ENCODE results near the gene DIPK1C.

Gene DIPK1C

GRCh38 chr18:74482697-74483096 is 25.6 kb upstream of the DIPK1C start:
- DNase-seq = no peak

DNA sequence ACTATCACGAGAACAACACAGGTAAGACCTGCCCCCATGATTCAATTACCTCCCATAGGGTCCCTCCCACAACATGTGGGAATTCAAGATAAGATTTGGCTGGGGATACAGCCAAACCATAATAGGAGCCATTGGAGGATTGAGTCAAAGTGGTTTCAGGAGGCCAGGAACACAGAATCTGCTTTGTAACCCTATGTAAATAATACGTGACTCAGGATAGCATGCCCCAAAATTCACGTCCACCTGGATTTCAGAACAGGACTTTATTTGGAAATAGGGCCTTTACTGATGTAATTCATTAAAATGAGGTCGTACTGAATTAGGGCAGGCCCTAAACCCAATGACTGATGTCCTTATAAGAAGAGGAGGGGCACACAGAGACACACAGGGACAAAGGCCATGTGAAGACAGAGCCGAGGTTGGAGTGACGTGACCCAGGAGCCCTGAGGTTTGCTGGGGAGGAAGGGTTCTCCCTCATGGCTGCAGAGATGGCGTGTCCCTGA is 23.1 kb upstream of the DIPK1C start:
- no peak for DNase-seq

GRCh38 chr18:74479486-74480148 is 22.5 kb upstream of the DIPK1C start:
- DNase-seq = no peak

DNA sequence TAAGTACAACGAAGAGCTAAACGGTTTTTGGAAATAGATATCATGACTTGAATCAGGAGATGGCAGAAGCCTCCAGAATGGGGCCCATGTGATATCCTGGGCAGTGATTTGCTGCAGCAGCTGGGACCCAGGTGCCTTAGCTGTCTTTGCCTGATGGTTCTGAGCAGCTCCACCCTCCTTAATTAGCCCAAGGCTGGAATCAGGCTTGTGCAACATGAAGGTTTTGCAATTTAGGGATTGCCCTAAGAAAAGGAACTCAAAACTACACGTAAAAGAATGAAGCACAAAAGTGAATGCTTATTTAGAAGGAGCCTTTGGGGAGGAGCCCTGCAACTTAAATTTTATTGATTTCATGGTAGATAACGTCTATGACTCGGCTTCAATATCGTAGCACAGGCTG is 21.8 kb upstream of the DIPK1C start:
- DNase-seq = no peak

- no peak for DNase-seq
Observed at GRCh38 chr18:74478316-74478715, 21.2 kb upstream of the DIPK1C start.

- no peak for DNase-seq
Observed at GRCh38 chr18:74477771-74478170, 20.7 kb upstream of the DIPK1C start.

GRCh38 chr18:74476140-74476539 is 19.0 kb upstream of the DIPK1C start:
- peak; percentile 23 for DNase-seq

GRCh38 chr18:74473976-74474640 is 17.0 kb upstream of the DIPK1C start:
- DNase-seq = no peak

DNA sequence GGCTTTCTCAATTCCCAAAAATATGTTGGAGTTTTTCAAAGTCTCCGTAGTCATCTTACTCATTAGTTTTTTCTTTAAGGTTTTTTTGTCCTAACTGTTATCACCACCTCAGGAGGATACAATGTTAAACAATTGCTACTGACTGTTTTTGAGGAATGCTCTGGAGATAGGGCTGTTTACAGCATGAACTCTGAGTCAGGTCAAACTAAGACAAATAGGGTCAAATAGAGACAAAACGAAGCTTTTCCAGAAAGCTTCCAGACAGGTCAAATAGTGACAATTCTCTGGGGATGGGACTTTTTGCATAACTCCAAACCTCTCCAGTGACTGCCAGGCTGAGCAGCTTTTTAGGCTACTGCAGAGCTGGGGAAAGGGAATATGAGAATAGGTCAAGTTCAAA is 15.2 kb upstream of the DIPK1C start:
- no peak for DNase-seq

- DNase-seq = no peak
Observed at GRCh38 chr18:74468547-74469061, 11.5 kb upstream of the DIPK1C start.

DNA sequence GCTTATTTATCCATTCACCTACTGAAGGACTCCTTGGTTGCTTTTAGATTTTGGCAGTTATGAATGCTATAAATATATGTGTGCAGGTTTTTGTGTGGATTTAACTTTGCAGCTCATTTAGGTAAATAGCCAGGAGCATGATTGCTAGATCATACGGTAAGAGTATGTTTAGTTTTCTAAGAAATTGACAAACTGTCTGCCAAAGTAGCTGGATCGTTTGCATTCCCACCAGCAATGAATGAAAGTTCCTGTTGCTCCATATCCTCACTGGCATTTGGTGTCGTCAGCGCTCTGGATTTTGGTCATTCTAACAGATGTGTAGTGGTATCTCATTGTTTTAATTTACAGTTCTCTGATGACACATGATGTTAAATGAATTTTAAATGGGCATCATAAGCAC is 8.7 kb upstream of the DIPK1C start:
- no peak for DNase-seq

DNA sequence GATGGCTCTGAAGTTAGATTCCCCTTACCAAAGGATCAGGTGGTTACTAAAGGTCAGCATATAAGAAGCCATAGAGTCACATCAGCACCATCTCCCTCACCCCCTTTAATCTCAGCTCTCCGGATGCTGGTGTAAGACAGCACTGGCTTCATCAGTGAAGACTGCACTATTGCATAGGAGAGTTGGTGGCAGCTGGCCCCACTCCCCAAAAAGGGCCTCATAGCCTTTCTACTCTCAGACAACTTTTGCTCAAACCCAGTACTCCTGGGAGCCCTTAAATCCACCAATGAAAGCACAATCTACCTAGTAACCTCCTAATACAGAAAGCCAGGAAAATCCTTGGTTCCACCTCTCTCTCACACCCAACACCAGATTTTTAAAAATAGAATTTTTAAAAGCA is 6.9 kb upstream of the DIPK1C start:
- DNase-seq = no peak

DNA sequence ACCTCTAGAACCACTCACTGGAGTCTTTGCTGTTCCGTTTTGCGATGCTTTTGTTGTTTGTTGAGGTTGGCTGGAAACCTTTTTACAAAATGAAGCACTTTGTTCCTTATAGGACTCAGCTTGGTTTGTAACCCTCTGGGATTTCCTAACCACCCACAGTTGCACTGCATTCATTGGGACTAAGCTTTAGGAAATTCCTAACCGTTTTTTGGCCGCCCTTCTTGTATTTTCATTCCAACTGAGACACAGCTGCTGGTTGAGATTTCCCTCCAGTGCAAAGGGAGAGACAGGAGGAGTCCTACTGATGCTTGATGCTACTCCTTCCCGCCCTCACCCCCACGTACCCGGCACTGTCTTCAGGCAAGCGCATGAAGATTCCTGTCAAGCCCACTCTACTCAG is 6.1 kb upstream of the DIPK1C start:
- no peak for DNase-seq

DNA sequence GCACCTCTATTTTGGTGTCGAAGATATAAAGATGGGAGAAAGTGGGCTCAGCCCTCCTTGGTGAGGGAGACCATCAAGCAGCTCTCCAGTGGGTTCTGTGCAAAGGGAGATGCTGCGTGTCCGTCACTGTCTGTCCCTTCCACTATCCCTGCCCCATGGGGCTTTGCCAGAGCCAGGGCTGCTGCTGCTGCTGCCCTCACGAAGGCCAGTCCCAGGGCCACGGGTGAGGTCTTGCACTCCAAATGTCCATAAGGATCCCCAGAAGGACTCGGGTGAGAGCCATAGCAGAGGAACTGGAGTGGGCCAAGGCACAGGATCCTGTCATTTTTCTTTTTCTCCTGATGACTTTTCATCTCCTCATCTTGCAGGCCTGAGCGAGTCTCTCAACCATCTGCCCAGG is 3.7 kb upstream of the DIPK1C start:
- DNase-seq = no peak

GRCh38 chr18:74459889-74460288 is 2.8 kb upstream of the DIPK1C start:
- DNase-seq = no peak

GRCh38 chr18:74457725-74458421 is 765 bp upstream of the DIPK1C start:
- DNase-seq = peak; percentile 32

DNA sequence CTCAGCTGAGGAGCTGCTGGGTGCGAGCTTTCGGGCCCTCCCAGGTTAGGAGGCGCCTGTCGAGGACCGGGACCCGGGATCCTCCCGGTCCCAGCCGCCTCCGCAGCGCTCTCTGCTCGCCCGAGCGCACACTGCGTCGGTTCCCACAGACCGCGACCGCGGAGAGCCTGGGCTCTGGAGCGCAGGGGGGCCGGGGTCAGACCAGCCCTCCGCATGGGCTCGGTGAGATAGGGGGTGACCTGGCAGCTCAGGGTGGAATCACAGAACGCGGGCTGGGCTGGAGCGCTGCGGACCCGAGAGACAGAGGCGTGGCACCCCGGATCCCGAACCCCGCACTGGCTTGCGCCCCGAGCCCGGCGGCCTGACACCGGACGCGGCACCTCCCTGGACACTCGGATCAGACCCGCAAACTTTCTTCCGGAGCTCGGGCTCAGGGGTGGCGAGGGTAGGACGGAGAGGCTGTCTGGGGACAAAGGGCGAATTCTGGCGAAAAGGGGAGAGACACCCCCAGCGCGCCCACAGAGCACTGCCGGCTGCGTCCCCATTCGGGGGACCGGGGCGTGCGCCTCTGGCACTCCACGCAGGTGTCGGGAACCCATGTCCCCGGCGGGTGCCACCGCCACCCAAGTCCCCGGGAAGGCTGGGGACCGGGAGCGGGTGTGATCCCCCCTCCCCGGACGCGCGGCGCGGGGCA is 612 bp downstream of the DIPK1C start:
- DNase-seq = peak; percentile 74

DNA sequence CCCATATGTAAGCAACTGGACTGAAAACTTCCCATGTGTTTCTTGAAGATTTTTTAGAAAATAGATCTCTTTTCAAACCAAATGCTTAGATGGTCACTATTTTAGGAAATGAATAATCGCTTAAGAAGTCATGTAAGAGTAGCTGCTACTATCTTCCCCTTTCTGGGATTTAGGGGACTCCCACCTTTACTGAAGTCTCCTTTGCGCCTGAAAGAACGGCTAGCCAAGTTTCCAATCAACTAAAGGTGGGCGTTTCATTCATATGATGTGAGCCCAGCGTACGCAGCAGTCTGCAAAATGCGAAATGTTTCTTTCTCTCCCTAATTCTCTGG is 1.1 kb downstream of the DIPK1C start:
- DNase-seq = no peak

DNA sequence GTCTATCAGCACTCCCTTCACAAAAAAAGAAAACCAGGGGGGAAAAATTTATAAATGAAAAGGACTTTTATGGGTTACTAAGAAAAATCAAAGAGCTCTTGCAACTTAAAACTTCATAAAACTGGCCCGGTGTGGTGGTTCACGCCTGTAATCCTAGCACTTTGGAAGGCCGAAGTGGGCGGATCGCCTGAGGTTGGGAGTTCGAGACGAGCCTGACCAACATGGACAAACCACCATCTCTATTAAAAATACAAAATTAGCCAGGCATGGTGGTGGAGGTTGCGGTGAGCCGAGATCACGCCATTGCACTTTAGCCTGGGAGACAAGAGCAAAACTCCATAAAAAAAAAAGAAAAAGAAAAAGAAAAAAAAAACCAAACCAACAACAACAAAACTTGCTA is 1.7 kb downstream of the DIPK1C start:
- no peak for DNase-seq

GRCh38 chr18:74454279-74454751 is 2.8 kb downstream of the DIPK1C start:
- DNase-seq = no peak

DNA sequence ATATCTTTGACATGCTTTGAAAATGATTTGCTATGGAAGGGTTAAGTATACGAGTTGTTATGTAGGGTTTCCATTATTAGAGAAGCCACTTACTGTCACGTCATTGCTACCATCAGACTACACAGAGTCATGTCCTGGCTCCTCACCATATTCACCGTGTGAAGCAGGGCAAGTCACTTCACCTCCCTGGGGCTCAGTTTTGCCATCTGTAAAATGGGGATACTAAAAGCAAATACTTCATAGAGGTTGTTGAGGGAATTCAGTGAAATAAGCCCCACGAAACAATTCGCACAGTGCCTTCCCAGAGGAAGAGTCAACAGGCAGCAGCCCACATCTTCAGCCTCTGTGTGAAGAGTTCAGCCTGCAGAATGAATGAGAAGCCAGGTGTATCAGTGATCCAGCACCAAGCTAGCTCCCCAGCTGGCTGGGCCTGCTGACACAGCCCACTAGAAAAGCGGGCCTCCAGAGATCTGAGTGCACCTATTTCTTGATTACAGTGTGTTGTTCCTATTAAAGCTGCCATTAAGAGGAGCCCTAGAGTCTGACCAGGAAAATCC is 3.4 kb downstream of the DIPK1C start:
- no peak for DNase-seq

- no peak for DNase-seq
Observed at GRCh38 chr18:74453016-74453566, 4.0 kb downstream of the DIPK1C start.
